ENCODE results near the gene MTMR10. TPM values are rescaled to one million over a fixed set of nuclear protein-coding genes. Genes with fewer than 3 reads are reported as not detected.

MTMR10 gene
- total and polyA plus RNA-seq, 2 donors (not counting 3 experiments of a cell fraction or from before 2014, with no cell fraction given) = 48.3 to 88.5 TPM

DNA sequence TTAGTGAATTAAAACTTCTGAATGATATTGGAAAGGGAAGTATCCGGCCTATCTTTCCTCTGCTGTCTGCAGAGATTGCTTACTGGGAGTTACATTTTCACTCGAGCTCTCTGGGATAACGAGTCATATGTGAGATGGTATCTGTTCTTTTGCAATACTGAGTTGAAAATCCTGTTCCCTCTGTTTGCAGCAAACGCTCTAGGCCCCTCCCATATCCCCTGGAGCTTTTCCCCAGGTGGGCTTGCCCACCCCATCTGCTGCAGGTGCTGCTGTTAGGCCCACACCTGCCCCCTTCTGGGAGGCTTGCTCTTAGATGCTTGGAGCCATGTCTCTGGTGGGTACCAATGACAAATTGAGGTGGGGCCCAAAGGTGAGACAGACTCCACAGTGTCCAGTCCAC, 42.7 kb upstream of the MTMR10 start:
- H3K79me2 ChIP-seq (ENCODE audit: control insufficient read depth, insufficient read depth, low read length) = no peaks in the 10 kb centered on the region
- intact Hi-C loops (cut with micrococcal nuclease) = no loop called here
- H3K9ac ChIP-seq (replicated peaks; ENCODE audit: extremely low read depth, insufficient read depth, low read length) = no peak overlapping the region
- peaks cover 36% of the 10 kb centered on the region for H3K4me1 ChIP-seq (ENCODE audit: control insufficient read depth, extremely low read depth, insufficient read depth, low read length)
- no peak overlapping the region for H3K4me2 ChIP-seq (ENCODE audit: insufficient read depth, low read length)
- H3K9me3 ChIP-seq (replicated peaks; ENCODE audit: control insufficient read depth, insufficient read depth, low read length) = no peaks in the 10 kb centered on the region
- H3K36me3 ChIP-seq (ENCODE audit: control insufficient read depth in 2 of 2, extremely low read depth in 1 of 2, insufficient read depth in 2 of 2, low read length in 2 of 2) = no peaks in the 10 kb centered on the region
- ChIA-PET POLR2A (no interaction called here), CTCF (interaction anchor here (1.2 to 1.5 kb wide), 4 partner anchors 10 to 96 kb away, joined by 3 to 7 read pairs (median 5); no protein-coding TSS in a partner anchor)
- H3K27me3 ChIP-seq (ENCODE audit: control insufficient read depth in 2 of 2, insufficient read depth in 2 of 2, low read length in 2 of 2) = no peaks in the 10 kb centered on the region
- dilution Hi-C loops (cut with MboI; ENCODE audit: extremely low pct_ligation_motif_present, low sequenced_read_pairs) = no loop called here
- H4K20me1 ChIP-seq (replicated peaks; ENCODE audit: control insufficient read depth, extremely low read depth, insufficient read depth, low read length) = no peaks in the 10 kb centered on the region
- no peak overlapping the region for H2AFZ ChIP-seq (ENCODE audit: low read depth, low read length)
- no TSS peak for BruUV-seq (replicated peaks)
- H3K4me3 ChIP-seq (replicated peaks in 1 of 3; ENCODE audit: insufficient read depth in 1 of 3, low read depth in 1 of 3, low read length in 3 of 3) = no peak overlapping the region
- H3K9me1 ChIP-seq (replicated peaks; ENCODE audit: control insufficient read depth, extremely low read depth, insufficient read depth, low read length) = no peaks in the 10 kb centered on the region
- no peak overlapping the region for H3K27ac ChIP-seq (ENCODE audit: insufficient read depth, low read depth, low read length)
- FAIRE-seq (no peak), DNase-seq (ENCODE audit: low read depth, low spot score) (no peak)
- TF ChIP-seq, protein P1, sequence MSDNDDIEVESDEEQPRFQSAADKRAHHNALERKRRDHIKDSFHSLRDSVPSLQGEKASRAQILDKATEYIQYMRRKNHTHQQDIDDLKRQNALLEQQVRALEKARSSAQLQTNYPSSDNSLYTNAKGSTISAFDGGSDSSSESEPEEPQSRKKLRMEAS (IDR thresholded peaks at IDR 0.05; ENCODE audit: insufficient read depth, insufficient read length) = no peak
- no peak for TF ChIP-seq EZH2 (IDR thresholded peaks at IDR 0.05; ENCODE audit: borderline replicate concordance, low read depth, low read length, severe bottlenecking)
- no peak for TF ChIP-seq JUN (IDR thresholded peaks at IDR 0.05; ENCODE audit: borderline replicate concordance, insufficient read depth, insufficient read length, low read depth)

DNA sequence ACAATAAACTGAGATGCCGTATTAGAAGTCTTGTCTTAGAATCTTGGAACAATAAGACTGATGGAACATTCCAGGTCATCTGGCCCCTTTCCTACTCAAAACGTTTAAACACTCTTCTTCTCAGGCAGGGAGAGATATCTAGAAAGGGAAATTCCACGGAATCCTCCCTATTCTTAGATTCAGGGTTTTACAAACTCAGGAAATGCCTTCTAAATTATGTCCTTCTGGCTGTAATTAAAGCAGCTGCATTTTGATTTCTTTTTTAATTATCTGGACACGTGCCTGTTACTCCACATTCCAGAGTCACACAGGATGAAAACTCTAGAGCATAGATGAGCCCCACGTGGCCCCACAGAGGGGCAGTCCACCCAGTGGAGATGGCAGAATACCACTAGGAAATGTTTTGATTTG, 41.5 kb upstream of the MTMR10 start:
- peak; percentile 88 for DNase-seq (ENCODE audit: low read depth, low spot score)
- H3K4me1 ChIP-seq (ENCODE audit: control insufficient read depth, extremely low read depth, insufficient read depth, low read length) = peaks cover 42% of the 10 kb centered on the region
- H3K79me2 ChIP-seq (ENCODE audit: control insufficient read depth, insufficient read depth, low read length) = no peaks in the 10 kb centered on the region
- no peaks in the 10 kb centered on the region for H3K36me3 ChIP-seq (ENCODE audit: control insufficient read depth in 2 of 2, extremely low read depth in 1 of 2, insufficient read depth in 2 of 2, low read length in 2 of 2)
- peak overlapping the region; percentile 55 for H3K4me2 ChIP-seq (ENCODE audit: insufficient read depth, low read length)
- dilution Hi-C loops (cut with MboI; ENCODE audit: extremely low pct_ligation_motif_present, low sequenced_read_pairs) (no loop called here), intact Hi-C loops (cut with micrococcal nuclease) (loop anchor here (1.0 kb wide), 3 partner anchors 29 to 48 kb away; no protein-coding TSS in a partner anchor)
- CTCF ChIA-PET = interaction anchor here (1.4 to 1.5 kb wide), 3 partner anchors 9 to 95 kb away, joined by 3 to 6 read pairs (median 4); no protein-coding TSS in a partner anchor
- FAIRE-seq = peak; percentile 74
- POLR2A ChIA-PET = interaction anchor here (0.6 to 1.0 kb wide), 3 partner anchors 9 to 48 kb away, joined by 3 to 4 read pairs (median 3); partner anchors contain the start of gene MTMR10
- H3K9me1 ChIP-seq (replicated peaks; ENCODE audit: control insufficient read depth, extremely low read depth, insufficient read depth, low read length) = no peaks in the 10 kb centered on the region
- no TSS peak for BruUV-seq (replicated peaks)
- no peak for TF ChIP-seq MYC (IDR thresholded peaks at IDR 0.05; ENCODE audit: low read depth, low read length)
- TF ChIP-seq POLR2A (IDR thresholded peaks at IDR 0.05; ENCODE audit: low read depth, low read length) = no peak
- TF ChIP-seq, protein P2, sequence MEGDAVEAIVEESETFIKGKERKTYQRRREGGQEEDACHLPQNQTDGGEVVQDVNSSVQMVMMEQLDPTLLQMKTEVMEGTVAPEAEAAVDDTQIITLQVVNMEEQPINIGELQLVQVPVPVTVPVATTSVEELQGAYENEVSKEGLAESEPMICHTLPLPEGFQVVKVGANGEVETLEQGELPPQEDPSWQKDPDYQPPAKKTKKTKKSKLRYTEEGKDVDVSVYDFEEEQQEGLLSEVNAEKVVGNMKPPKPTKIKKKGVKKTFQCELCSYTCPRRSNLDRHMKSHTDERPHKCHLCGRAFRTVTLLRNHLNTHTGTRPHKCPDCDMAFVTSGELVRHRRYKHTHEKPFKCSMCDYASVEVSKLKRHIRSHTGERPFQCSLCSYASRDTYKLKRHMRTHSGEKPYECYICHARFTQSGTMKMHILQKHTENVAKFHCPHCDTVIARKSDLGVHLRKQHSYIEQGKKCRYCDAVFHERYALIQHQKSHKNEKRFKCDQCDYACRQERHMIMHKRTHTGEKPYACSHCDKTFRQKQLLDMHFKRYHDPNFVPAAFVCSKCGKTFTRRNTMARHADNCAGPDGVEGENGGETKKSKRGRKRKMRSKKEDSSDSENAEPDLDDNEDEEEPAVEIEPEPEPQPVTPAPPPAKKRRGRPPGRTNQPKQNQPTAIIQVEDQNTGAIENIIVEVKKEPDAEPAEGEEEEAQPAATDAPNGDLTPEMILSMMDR (IDR thresholded peaks at IDR 0.05; ENCODE audit: extremely low read depth in 1 of 2, insufficient read depth in 1 of 2, low read depth in 1 of 2, low read length in 2 of 2) = peak in 1 of 2 donors; percentile 5
- peak; percentile 56 for TF ChIP-seq POLR2AphosphoS5 (IDR thresholded peaks at IDR 0.05; ENCODE audit: insufficient read depth, low read depth, low read length)
- TF ChIP-seq, protein P1 (IDR thresholded peaks at IDR 0.05; ENCODE audit: insufficient read depth, insufficient read length) = peak; percentile 92
- peak; percentile 56 for TF ChIP-seq GATA2 (IDR thresholded peaks at IDR 0.05; ENCODE audit: insufficient read depth, insufficient read length, low read depth, low read length)
- TF ChIP-seq JUN (IDR thresholded peaks at IDR 0.05; ENCODE audit: borderline replicate concordance, insufficient read depth, insufficient read length, low read depth) = no peak
- no peak overlapping the region for H3K4me3 ChIP-seq (replicated peaks in 1 of 3; ENCODE audit: insufficient read depth in 1 of 3, low read depth in 1 of 3, low read length in 3 of 3)
- no peaks in the 10 kb centered on the region for H4K20me1 ChIP-seq (replicated peaks; ENCODE audit: control insufficient read depth, extremely low read depth, insufficient read depth, low read length)
- no peaks in the 10 kb centered on the region for H3K27me3 ChIP-seq (ENCODE audit: control insufficient read depth in 2 of 2, insufficient read depth in 2 of 2, low read length in 2 of 2)
- peak overlapping the region; percentile 34 for H3K9ac ChIP-seq (replicated peaks; ENCODE audit: extremely low read depth, insufficient read depth, low read length)
- peak overlapping the region; percentile 10 for H2AFZ ChIP-seq (ENCODE audit: low read depth, low read length)
- no peaks in the 10 kb centered on the region for H3K9me3 ChIP-seq (replicated peaks; ENCODE audit: control insufficient read depth, insufficient read depth, low read length)
- H3K27ac ChIP-seq (ENCODE audit: insufficient read depth, low read depth, low read length) = peak overlapping the region; percentile 78
